Activated CD4-positive, CD25-positive, alpha-beta regulatory T cell treated with anti-CD3 and anti-CD28 coated beads, Interleukin-2, amount 50 U/mL, for 72 hours (primary cell): ENCODE results near the gene RPL22L1.
"Not testable (repeated sequence)": the region's sequence is repeated elsewhere in the genome, so short reads cannot be mapped to it uniquely, and the experiment has no call there.

ENCODE experiments used
- DNase-seq: peaks from one replicate; pipeline ENCODE4 v3.0.0; 2021

RPL22L1 gene

GRCh38 chr3:170869645-170870593 is at the start of gene RPL22L1:
RPL22L1 (minus strand) TSS chr3:170870195; CDS start chr3:170870167, 28 bp downstream.
- DNase-seq: peak; percentile 89

- DNase-seq: no peak
Observed at GRCh38 chr3:170918715-170919114, 48.7 kb upstream of the RPL22L1 start.

- no peak for DNase-seq
Observed at GRCh38 chr3:170914690-170915089, 44.7 kb upstream of the RPL22L1 start.

GRCh38 chr3:170914212-170914611 is 44.2 kb upstream of the RPL22L1 start:
- DNase-seq: no peak

- DNase-seq: no peak
Observed at GRCh38 chr3:170911051-170911450, 41.1 kb upstream of the RPL22L1 start.

GRCh38 chr3:170910542-170910941 is 40.5 kb upstream of the RPL22L1 start:
- no peak for DNase-seq

GRCh38 chr3:170909129-170909903 is 39.3 kb upstream of the RPL22L1 start:
- DNase-seq: no peak

GRCh38 chr3:170908235-170909116 is 38.5 kb upstream of the RPL22L1 start, which contains the start of gene EIF5A2:
EIF5A2 (minus strand) TSS chr3:170908637; CDS start chr3:170907806, 831 bp downstream.
- DNase-seq: peak; percentile 94

- DNase-seq: no peak
Observed at GRCh38 chr3:170907637-170908234, 37.7 kb upstream of the RPL22L1 start.

- DNase-seq: no peak
Observed at GRCh38 chr3:170905862-170906261, 35.9 kb upstream of the RPL22L1 start.

GRCh38 chr3:170903123-170903522 is 33.1 kb upstream of the RPL22L1 start:
- DNase-seq: no peak

- DNase-seq: no peak
Observed at GRCh38 chr3:170899455-170899854, 29.5 kb upstream of the RPL22L1 start.

- DNase-seq: no peak
Observed at GRCh38 chr3:170897978-170898377, 28.0 kb upstream of the RPL22L1 start.

- not testable (repeated sequence) for DNase-seq
Observed at GRCh38 chr3:170897199-170897598, 27.2 kb upstream of the RPL22L1 start.

- DNase-seq: no peak
Observed at GRCh38 chr3:170896781-170897180, 26.8 kb upstream of the RPL22L1 start.

- not testable (repeated sequence) for DNase-seq
Observed at GRCh38 chr3:170896333-170896732, 26.3 kb upstream of the RPL22L1 start.

GRCh38 chr3:170893895-170894294 is 23.9 kb upstream of the RPL22L1 start:
- no peak for DNase-seq

- DNase-seq: no peak
Observed at GRCh38 chr3:170889630-170890029, 19.6 kb upstream of the RPL22L1 start.

- no peak for DNase-seq
Observed at GRCh38 chr3:170889132-170889531, 19.1 kb upstream of the RPL22L1 start.

GRCh38 chr3:170884109-170884930 is 14.3 kb upstream of the RPL22L1 start:
- not testable (repeated sequence) for DNase-seq

- DNase-seq: not testable (repeated sequence)
Observed at GRCh38 chr3:170878688-170879087, 8.7 kb upstream of the RPL22L1 start.
